RWPE1 (cell line): ENCODE data around the gene MEGF11.

Source experiments
- CTCF ChIA-PET: fragments of 350-600 bp; sonication (Branson Sonifier 250); formaldehyde crosslinking; extraction: SDS; loops from one replicate; lab custom pipeline; 2021; lab: Yijun Ruan, JAX
- POLR2A ChIA-PET: fragments of 400-600 bp; formaldehyde crosslinking; extraction: SDS; loops from one replicate; lab custom pipeline; 2020; ENCODE audit warnings: antibody characterized with exemption; ENCODE audit not compliant: low non-redundant PET; lab: Yijun Ruan, JAX
- DNase-seq: peaks from one replicate; pipeline ENCODE4 v3.0.0; 2012; ENCODE audit warnings: low spot score
- H3K27ac ChIP-seq: fragments of 450-650 bp; 2 replicates; pipeline ENCODE4 v1.5.1; 2017
- CTCF ChIP-seq: fragments of 450-650 bp; conservative IDR thresholded peaks from 2 replicates; pipeline ENCODE4 v1.5.1; 2017; ENCODE audit warnings: low read depth, mild to moderate bottlenecking

The MEGF11 gene

GRCh38 chr15:66129586-66129985 is 124.0 kb downstream of the MEGF11 start:
- H3K27ac ChIP-seq, result no peak overlapping the region
- DNase-seq, result no peak
- TF ChIP-seq CTCF, result no peak
- POLR2A ChIA-PET, result no interaction called here
- CTCF ChIA-PET, result interaction anchor here (0.7 kb wide), 1 partner anchor 996 kb away, joined by 3 read pairs; no protein-coding TSS in a partner anchor

- ChIA-PET POLR2A (no interaction called here), CTCF (interaction anchor here (0.6 kb wide), 1 partner anchor 42 kb away, joined by 9 read pairs; no protein-coding TSS in a partner anchor)
- no peak for TF ChIP-seq CTCF
- no peak overlapping the region for H3K27ac ChIP-seq
- no peak for DNase-seq
These were observed 125.4 kb downstream of the MEGF11 start for GRCh38 chr15:66128116-66128680.

- ChIA-PET CTCF (interaction anchor here (0.6 kb wide), 1 partner anchor 138 kb away, joined by 3 read pairs; no protein-coding TSS in a partner anchor), POLR2A (no interaction called here)
- no peak overlapping the region for H3K27ac ChIP-seq
- TF ChIP-seq CTCF, result no peak
- DNase-seq, result no peak
These were observed 127.1 kb downstream of the MEGF11 start for GRCh38 chr15:66126456-66126855.

GRCh38 chr15:66126031-66126441 is 127.5 kb downstream of the MEGF11 start:
- POLR2A ChIA-PET, result no interaction called here
- CTCF ChIA-PET, result no interaction called here
- no peak for TF ChIP-seq CTCF
- no peak overlapping the region for H3K27ac ChIP-seq
- no peak for DNase-seq

GRCh38 chr15:66124651-66125050 is 128.9 kb downstream of the MEGF11 start:
- H3K27ac ChIP-seq, result no peak overlapping the region
- ChIA-PET CTCF (no interaction called here), POLR2A (no interaction called here)
- no peak for TF ChIP-seq CTCF
- no peak for DNase-seq

- TF ChIP-seq CTCF, result no peak
- CTCF ChIA-PET, result no interaction called here
- POLR2A ChIA-PET, result no interaction called here
- no peak overlapping the region for H3K27ac ChIP-seq
- DNase-seq, result no peak
These were observed 129.8 kb downstream of the MEGF11 start for GRCh38 chr15:66123799-66124198.

- CTCF ChIA-PET, result no interaction called here
- no peak overlapping the region for H3K27ac ChIP-seq
- DNase-seq, result no peak
- no peak for TF ChIP-seq CTCF
- POLR2A ChIA-PET, result no interaction called here
These were observed 133.1 kb downstream of the MEGF11 start for GRCh38 chr15:66120422-66120821.
